ENCODE data around the gene KRT77.
"Not testable (repeated sequence)": the region's sequence is repeated elsewhere in the genome, so short reads cannot be mapped to it uniquely, and the experiment has no call there.

KRT77 gene

DNA sequence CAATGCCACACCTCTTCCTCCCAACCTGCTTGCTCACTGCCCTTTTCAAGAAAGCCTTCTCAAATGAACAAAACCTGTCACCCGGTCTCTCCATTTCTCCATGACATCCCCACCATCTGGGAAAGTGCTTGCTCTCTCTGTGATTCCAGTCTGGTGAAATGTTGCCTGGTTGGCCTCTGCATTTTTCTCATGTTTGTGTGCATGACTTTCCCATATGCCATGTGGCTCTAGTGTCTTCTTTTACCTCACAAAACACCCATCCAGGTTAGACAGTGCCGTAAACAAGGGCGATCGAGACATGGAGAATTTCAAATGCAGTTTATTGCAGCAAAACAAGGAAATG lies 28.9 kb downstream of the KRT77 start:
- no peak for DNase-seq (ENCODE audit: low spot score)

DNA sequence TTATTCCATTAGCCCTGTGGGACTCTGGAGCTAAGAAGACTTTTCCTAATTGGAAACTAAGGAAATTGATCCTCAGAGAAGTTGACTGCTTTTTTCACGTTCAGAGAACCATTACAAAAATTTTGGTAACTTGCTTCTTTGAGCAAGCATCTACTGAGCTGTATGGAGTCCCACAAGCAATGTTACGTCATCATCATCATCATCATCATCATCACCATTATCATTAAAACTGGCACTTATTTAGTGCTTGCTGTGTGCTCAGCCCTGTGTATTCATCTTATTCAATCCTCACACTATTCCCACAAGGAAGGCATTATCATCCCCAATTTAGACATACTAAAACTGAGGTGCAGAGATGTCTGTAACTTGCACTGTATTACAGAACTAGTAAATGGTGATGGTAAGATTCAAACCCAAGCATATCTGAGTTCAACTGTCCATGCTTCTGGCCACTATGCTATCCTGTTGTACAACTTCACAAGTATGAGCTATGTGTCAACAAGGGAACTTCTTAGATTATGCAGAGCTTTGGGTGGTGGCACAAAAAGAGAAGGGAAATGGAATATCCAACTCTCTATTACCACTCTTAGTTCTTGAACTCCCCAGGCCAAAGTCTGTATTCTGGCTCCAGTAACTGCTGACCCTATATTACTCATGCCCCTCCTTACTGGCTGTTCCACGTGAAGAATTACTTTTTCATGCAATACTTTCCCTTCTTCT lies 29.5 kb downstream of the KRT77 start:
- DNase-seq (ENCODE audit: low spot score): no peak

DNA sequence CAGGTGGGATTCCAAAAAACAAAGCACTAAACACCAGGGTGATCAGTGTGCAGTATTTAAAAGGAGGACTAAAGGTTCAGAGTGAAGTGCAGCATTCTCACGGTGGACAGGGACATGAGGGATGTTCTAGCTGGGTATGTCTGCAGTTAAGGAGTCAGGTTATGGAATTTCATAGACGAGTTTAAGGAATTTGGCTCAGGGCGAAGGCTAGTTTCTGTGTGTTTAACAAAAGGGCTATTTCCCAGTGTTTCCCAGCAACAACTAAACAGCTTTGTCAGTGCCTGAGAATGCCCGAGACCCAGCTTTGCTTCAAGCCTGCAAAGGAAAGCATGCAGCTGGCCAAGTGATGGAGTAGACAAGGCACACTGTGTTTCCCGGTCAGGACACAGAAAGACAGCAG lies 30.1 kb downstream of the KRT77 start:
- no peak for DNase-seq (ENCODE audit: low spot score)

DNA sequence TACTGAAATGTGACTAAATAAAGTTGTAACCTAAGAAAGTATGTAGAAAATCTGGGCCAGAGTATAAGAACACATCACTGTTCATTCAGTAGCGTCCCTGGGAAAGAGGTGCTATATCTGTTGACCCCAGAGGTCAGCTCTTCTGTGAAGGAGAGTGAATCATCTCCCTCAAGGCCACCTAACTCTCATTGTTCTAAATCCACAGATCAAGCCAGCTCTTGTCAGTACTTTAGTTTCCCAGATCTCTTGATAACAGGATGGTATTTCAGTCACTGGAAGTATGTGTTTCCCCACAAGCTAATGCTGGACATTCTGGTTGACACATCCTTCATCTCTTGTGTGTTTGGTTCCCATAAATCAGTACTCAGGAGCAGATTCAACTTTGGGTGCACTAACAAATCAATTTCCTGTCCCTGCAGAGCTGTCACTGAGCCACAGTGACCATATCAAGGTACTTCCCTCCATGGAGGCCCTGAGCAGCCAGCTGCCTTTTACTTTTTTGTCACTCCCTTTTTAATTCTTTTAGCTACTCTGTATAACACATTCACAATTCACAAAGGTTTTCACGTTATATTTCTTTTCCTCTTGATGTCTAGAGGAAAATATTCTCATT lies 30.9 kb downstream of the KRT77 start:
- no peak for DNase-seq (ENCODE audit: low spot score)

DNA sequence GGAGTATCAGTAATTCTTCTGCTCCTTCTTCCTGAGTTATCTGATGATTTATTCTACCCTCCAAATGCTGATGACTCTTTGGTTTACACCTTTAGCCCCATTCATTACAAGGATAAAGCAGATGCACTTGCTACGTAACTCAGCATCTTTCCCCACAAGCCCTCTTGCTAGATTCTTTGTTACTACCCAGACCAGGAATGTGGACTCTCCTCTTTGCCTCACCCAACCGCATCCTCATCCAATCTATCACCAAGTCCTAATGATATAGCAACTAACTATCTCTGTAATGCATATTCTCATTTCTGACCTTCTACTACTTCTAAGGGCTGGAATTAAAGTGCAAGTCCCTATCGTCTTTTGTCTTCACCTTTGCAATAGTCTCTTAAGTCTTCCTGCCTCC lies 32.4 kb downstream of the KRT77 start:
- DNase-seq (ENCODE audit: low spot score): no peak

DNA sequence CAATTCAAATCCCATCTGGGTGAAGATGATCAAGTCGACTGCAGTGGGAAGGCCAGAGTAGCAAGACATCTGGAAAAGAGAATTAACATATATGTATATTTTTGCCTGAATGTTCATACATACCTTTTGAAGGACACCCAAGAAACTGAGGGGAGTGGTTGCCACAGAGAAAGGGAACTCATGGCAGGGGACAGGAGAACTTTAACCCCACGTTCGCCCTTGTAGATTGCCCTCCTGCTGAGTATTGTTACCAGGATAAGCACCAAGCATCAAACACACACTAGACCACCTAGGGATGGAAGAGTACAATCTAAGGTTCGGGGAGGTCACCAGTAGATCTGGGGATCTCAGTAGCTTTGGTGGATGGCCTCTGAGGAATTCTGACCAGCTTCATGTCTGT lies 32.8 kb downstream of the KRT77 start:
- DNase-seq (ENCODE audit: low spot score): no peak

DNA sequence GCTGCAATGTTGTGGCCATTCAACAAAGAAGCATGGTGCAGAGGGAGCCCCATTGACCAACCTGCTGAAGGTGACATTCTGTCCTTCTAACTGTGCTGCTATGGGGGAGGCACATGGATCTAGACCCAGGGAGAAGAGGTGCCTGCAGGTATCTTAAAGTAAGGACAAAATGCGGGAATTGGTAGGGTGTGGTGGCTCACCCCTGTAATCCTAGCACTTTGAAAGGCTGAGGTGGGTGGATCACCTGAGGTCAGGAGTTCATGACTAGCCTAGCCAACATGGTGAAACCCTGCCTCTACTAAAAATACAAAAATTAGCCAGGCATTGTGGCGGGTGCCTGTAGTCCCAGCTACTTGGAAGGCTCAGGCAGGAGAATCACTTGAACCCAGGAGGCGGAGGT lies 33.4 kb downstream of the KRT77 start:
- DNase-seq (ENCODE audit: low spot score): not testable (repeated sequence)

DNA sequence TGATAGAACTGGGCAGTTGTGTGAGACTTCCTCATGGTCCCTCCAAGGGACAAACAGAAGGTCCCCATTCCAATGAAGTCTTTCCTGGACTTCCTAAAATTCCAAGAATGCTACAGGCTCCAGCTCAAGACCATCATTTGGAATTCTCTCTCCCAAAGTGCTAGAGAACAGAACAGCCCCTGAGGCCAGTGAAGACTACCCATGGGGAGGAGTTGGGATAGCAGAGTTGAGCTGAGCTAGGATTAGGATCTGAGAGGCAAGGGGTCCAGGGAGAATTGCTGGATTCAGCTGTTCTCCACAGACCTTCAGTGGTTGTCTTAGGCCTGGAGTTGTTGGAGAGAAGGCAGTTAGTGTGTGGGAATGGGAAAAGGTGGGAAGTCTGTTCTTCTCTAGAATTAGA lies 33.9 kb downstream of the KRT77 start:
- DNase-seq (ENCODE audit: low spot score): no peak

DNA sequence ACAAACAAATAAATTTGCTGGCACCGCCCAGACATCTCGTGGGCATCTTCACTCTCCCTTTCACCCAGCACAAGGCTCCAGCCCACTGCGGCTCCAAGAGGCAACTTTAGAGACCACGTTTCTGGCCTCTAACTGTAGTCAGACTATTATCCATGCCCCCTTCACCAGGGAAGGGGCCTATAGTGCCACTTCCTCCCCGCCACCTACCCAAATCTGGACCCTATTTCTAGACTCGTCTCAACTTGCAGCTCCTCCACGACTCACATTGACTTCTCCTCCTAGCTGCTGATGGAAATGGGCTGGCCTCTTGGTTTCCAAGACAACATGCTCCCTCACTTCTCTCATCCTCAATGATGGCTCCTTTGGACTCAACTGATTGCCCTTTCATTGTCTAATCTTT lies 35.4 kb downstream of the KRT77 start:
- DNase-seq (ENCODE audit: low spot score): no peak

DNA sequence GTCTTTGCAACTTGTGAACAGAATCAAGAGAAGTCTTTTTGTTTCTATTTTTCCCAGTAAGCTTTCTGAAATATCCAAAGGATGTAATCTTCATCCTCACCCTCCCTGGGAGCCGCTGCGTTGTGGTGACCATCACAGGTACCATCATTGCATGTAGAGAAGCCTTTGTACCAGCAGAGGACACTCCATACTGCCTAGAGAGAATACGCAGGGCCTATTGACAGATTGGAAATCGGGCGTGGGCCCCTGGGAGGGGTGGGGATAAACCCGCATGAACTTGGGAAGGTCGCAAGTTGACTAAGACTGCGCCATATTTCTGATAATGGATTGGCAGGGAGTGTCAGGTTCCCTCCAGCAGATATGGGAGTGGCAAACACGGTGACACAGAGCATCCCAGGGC lies 35.8 kb downstream of the KRT77 start:
- DNase-seq (ENCODE audit: low spot score): no peak

DNA sequence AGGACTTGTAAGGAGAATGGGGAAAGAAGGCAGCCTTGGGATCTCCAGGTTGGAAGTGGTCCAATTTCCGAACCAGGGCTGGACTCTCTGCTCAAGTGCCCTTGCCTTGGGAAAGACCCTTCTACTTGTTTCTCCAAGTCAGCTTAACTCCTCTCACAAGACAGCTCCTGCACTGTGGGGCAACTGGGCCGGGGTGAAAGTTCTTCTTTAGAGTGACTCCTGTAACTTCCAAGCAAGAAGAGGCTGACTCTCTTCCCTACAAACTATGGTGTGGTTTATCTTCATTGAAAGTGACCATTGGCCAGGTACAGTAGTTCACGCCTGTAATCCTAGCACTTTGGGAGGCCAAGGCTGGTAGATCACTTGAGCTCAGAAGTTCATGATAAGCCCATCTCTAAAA lies 36.9 kb downstream of the KRT77 start:
- DNase-seq (ENCODE audit: low spot score): no peak

DNA sequence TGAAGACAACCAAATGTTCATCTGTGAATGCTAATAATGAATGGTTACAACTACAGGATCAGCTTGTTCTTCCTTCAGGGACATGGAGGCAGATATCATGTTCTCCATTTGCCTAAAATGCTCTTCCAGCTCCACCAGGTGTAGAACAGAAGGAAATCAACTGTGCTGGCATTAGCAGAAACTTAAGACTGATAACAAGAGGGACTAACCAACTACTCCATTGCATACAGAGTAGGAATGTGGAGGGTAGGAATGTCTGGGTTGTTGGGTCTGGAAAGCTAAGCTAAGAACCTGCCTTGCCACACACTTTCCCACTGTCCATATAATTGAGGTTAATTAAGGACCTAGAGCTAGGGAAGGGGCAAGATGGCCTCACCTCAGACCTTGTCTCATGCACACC lies 39.9 kb downstream of the KRT77 start:
- no peak for DNase-seq (ENCODE audit: low spot score)

DNA sequence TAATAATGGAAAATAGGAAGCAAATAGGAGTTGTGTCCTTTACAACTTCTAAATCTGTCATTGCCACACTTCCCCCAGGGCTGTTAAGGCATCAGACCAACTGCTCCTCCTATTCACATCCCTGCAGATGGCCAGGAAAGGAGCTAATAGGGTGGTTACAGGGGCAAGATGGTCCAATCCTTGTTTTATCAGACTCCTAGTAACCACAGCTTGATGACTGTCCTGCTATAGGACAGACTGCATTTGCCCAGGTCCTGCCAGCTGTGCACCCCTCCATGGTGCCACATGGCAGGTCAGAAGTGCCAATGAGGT lies 40.5 kb downstream of the KRT77 start:
- DNase-seq (ENCODE audit: low spot score): no peak

DNA sequence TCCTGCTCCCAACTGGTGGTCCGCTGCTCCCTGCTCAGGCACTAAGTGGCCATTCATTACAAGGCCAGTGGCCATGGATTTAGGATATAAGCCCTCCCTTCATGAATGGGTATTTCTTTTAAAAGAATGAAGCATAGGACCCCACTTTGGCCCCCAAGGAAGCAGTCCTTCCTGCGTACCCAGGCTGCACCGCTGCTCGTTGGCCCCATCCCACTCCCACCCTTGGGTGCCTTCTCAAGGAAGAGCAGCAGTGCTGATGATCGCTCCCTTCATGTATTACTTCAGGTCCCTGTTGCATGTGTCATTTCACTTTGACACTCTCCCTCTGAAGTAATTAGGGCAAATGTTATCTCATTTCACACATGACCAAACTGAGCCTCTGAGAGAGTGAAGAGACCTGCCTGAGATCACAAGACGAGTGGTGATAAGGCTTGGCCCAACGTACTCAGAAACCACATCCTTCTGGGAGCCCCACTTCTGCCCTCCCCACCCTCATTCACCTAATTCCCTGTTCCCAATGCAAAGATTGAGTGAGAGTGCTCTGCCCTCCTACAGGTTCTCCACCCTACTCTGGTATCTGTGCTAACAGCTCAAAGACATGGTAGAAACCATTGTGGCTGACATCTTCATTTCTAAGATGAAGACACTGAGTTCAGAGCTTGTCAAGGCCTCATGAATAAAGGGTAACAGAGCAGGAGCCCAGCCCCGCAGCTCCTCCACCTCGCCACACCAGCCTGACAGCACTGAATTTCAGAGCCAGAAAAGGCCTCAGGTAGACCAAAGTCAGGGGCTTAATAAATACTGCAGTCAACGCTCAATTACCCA lies 41.0 kb downstream of the KRT77 start:
- peak; percentile 91 for DNase-seq (ENCODE audit: low spot score)

DNA sequence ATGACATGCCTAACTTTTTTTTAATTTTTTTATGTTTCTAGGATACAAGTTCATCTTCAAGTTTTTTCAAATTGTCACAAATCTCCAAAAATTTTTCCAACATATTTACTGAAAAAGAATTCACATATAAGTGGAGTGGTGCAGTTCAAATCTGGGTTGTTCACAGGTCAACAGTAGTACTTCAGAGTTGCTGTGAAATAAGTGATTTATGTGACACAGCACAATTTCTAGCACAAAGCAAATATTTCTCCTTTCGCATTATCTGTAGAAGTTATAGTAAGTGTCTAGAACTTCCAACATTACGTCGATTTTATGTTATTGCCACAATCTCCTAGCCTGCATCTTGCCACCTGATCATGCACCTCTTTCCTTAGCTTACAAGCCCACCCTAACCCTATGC lies 41.7 kb downstream of the KRT77 start:
- peak; percentile 42 for DNase-seq (ENCODE audit: low spot score)

DNA sequence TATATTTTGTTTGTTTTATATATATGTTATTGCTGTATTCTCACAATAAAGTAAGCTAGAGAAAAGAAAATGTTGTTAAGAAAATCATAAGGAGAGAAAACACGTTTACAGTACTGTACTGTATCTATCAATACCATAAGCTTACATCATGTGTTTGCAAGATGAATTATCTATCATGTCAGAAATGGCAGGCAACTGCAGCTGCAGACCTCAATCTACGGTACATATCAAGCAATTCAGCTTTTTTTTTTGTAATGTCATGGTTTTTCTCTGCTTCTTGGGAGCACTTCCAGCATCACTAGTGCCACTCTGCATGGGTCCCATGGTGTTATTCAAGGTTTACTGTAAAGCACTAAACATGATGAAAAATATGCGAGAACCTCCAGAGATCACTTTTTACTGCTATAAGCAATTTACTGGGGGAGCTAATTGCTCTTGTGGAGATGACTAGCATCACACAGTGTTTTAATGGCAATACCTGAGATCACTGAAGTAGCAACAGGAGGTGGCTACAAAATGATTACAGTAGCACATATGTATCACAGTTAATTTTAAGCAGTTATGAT lies 42.3 kb downstream of the KRT77 start:
- peak; percentile 82 for DNase-seq (ENCODE audit: low spot score)

DNA sequence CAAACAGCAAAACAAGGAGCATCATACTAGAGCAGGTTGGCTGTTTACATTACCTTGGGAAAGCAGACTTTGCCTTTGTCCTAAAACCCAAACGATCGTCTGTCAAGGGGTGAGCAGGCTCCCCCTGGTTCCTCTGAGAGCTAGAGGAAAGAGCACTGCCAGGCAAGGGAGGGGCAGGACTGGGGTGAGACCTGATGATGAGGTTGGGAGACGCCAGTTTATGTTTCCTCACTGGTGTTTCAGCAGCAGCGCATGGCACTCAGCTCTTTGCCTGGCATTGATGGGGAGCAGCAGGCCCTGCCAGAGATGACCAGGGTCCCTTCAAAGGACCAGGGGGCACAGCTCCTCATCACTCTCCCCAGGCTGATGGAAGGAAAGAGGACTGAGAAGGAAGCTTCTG lies 43.4 kb downstream of the KRT77 start:
- DNase-seq (ENCODE audit: low spot score): peak; percentile 56

DNA sequence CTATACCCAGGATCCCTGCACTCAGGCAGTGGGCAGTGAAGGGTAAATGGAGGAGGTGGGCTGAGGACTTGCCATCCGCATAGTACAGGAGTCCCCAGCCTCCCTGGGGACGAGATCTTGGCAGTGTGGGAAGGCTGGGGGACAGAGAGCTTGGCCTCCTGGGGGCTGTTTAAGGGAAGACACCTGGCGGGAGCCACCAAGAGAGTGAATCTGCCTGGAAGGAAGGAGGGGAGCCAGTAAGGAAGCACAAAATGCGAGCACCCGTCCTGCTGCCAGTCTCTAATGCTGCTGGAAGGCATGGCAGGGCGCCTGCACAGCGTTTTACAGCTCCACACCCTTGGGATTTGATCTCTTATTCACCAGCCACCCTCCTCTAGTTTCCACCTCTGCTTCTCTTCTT lies 43.9 kb downstream of the KRT77 start:
- DNase-seq (ENCODE audit: low spot score): peak; percentile 34

DNA sequence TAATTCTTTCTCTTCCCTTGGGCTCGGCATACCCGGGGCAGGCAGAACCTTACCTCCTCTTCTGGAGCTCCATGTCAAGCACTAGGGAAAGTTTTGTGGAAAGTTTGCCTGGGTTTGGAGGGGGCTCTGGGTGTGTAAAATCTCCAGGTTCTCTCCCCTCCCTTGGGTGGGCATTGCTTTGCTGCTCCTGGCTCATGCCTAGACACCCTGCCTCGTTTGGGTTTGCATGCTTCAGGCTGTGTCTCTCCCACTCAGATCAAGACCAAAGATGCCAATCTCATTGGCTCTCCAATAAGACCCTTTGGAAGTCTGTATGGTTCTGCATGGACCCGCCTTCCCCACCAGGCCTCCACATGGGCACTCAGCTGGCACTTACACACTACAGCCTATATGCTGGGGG lies 45.1 kb downstream of the KRT77 start:
- DNase-seq (ENCODE audit: low spot score): no peak

DNA sequence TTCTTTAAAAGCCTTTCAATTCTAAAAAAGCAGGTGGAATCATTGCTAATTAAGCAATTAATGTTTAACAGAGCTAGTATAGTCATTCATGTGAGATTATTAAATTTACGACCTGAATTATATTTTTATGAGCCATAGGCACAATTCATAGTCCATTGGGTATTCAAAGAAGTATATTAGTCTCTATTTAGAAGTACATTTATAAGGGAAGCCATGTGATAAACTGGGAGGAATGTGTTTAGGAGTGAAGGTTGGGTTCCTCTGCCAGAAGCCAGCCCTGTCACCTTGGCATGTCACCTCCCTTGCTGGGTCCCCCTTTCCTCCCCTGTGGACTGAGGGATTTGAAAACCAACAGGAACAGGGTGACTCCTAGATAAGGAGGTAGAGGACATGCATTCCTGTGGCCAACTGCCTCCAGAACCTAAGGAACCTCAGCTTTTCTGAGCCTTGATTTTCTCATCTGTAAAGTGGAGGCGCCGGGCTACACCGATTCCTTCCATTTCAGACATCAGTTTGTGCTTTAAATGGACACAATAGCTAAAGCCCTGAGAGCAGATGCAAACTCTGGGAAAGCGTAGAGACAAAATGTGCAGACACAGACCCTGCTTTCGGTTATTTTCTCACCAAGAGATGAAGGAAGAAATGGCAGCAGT lies 45.9 kb downstream of the KRT77 start:
- DNase-seq (ENCODE audit: low spot score): no peak

DNA sequence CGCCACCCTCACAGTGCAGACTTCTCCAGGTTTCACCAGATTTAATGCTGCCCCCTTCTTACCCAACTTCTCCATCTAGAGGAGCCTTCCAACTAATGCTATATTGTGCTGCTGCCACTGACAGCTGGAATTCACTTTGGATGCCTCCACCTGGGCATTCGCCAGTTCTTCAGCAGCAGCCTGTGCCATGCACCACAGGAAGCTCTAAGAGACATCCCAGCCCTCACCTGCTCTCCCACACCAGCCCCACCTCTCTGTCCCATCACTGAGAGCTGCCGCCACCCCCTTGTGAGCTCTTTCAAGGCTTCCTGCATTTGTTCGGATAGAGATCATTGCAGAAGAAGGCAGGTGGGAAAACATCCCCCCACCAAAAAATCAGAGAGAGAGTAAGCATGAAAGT lies 46.7 kb downstream of the KRT77 start:
- DNase-seq (ENCODE audit: low spot score): no peak

DNA sequence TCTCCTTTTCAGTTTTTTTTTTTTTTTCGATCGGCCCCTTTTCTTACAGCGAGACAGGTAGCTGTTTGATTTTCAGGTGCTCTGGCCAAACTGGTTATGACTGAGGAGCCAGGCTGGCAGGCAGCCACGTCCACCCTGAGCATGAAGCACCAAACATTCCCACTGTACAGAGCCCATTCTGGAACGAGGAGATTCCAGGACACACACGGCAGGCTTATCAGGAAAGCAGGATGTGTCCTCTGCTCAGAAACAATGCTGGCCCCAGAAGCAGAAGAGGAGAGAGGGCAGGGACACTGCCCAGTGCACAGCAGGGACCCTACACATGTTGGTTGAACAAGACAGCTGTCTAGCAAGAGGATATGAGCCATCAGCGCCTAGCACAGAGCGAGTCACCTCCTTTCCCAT lies 47.6 kb downstream of the KRT77 start:
- DNase-seq (ENCODE audit: low spot score): no peak

DNA sequence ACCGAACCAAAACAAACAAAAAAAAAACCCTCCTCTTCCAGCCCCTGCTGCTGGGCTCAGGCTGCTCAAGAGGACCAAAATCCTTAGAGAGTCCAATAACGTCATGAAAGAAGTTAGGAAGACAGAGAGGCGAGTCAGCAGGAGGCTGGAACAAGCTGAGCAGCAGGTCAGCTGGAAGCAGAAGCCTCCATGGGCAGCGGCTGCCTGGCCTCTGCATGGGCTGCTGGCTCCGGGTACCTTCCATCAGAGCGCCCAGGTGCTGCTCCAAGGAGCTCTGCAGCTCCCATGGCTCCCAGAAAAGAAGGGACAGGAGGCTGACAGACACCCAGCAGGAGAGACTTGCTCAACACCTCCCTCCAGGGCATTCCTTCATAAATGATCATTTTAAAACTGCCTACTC lies 48.1 kb downstream of the KRT77 start:
- no peak for DNase-seq (ENCODE audit: low spot score)
